MCF 10A (cell line): ENCODE results near the gene BACH1. TPM values are rescaled to one million over a fixed set of nuclear protein-coding genes. Genes with fewer than 3 reads are reported as not detected.

Experiments
- BruUV-seq: library from RNA; stranded (reverse); fragments of 400-500 nt; replicated peaks from 2 replicates; lab custom pipeline; 2021; lab: Mats Ljungman, UMichigan
- CTCF ChIA-PET: fragments of 300-600 bp; sonication (Branson Sonifier 250); formaldehyde crosslinking; extraction: SDS; loops from one replicate; lab custom pipeline; 2021; ENCODE audit warnings: antibody characterized with exemption, inconsistent platforms; lab: Yijun Ruan, JAX
- POLR2A ChIA-PET: fragments of 300-600, 350-650 bp; sonication (Branson Sonifier 250); formaldehyde crosslinking; extraction: SDS; loops from one replicate; lab custom pipeline; 2020; ENCODE audit warnings: antibody characterized with exemption, inconsistent platforms; lab: Yijun Ruan, JAX
- DNase-seq: peaks from one replicate; pipeline ENCODE4 v3.0.0-alpha.2; 2018; ENCODE audit not compliant: unreplicated experiment
- H3K27ac Mint-ChIP-seq: one replicate; pipeline ENCODE4 v1.8.0; 2022; ENCODE audit warnings: mild to moderate bottlenecking, low read depth, mixed read lengths; ENCODE audit not compliant: unreplicated experiment
- H3K27me3 Mint-ChIP-seq: one replicate; pipeline ENCODE4 v1.8.0; 2022; ENCODE audit warnings: mixed read lengths; ENCODE audit not compliant: insufficient read depth, unreplicated experiment
- H3K36me3 Mint-ChIP-seq: one replicate; pipeline ENCODE4 v1.8.0; 2022; ENCODE audit warnings: mild to moderate bottlenecking, moderate library complexity, mixed read lengths; ENCODE audit not compliant: insufficient read depth, unreplicated experiment
- H3K4me1 Mint-ChIP-seq: one replicate; pipeline ENCODE4 v1.8.0; 2022; ENCODE audit warnings: mixed read lengths; ENCODE audit not compliant: insufficient read depth, unreplicated experiment
- H3K4me3 Mint-ChIP-seq: one replicate; pipeline ENCODE4 v1.8.0; 2022; ENCODE audit warnings: mild to moderate bottlenecking, moderate library complexity, mixed read lengths; ENCODE audit not compliant: unreplicated experiment
- H3K9me3 Mint-ChIP-seq: one replicate; pipeline ENCODE4 v1.8.0; 2022; ENCODE audit warnings: mixed read lengths; ENCODE audit not compliant: unreplicated experiment
- CTCF ChIP-seq: fragments of 200-600 bp; IDR thresholded peaks from one replicate; pipeline ENCODE4 v1.8.0; 2022; ENCODE audit warnings: antibody characterized with exemption, mild to moderate bottlenecking; ENCODE audit not compliant: unreplicated experiment
- intact Hi-C: fragments of 100-400 bp; cut with micrococcal nuclease; formaldehyde crosslinking; loops from 2 replicates; pipeline ENCODE4 v1.14.1; 2022
- total RNA-seq: library from RNA; stranded (reverse); gene quantifications from 2 replicates; pipeline ENCODE4 v1.2.3, GENCODE V29; 2022

BACH1 gene
- total RNA-seq, 1 experiment from 2014 or later = 69.3 TPM

GRCh38 chr21:29308456-29308783 lies 9.7 kb downstream of the BACH1 start:
- Mint-ChIP-seq H3K9me3 (peaks cover 8% of the 10 kb centered on the region), H3K27me3 (no peaks in the 10 kb centered on the region), H3K4me1 (peaks cover 28% of the 10 kb centered on the region), H3K27ac (peak overlapping the region; percentile 46), H3K36me3 (peaks cover 20% of the 10 kb centered on the region), H3K4me3 (no peak overlapping the region)
- DNase-seq = no peak
- CTCF ChIA-PET = interaction anchor here (0.6 kb wide), 1 partner anchor 1914 kb away, joined by 3 read pairs; no protein-coding TSS in a partner anchor
- no peak for TF ChIP-seq CTCF
- intact Hi-C loops = no loop called here
- BruUV-seq = no TSS peak
- POLR2A ChIA-PET = interaction anchor here (0.8 to 1.6 kb wide), 5 partner anchors 11 to 234 kb away, joined by 3 to 5 read pairs (median 3); no protein-coding TSS in a partner anchor

GRCh38 chr21:29309703-29310102 lies 11.0 kb downstream of the BACH1 start:
- Mint-ChIP-seq H3K27me3 (no peaks in the 10 kb centered on the region), H3K27ac (peak overlapping the region; percentile 46), H3K36me3 (peaks cover 20% of the 10 kb centered on the region), H3K9me3 (peaks cover 8% of the 10 kb centered on the region), H3K4me3 (no peak overlapping the region), H3K4me1 (peaks cover 40% of the 10 kb centered on the region)
- POLR2A ChIA-PET = interaction anchor here (0.5 to 1.3 kb wide), 3 partner anchors 8 to 13 kb away, joined by 3 to 5 read pairs (median 4); no protein-coding TSS in a partner anchor
- no peak for DNase-seq
- TF ChIP-seq CTCF = no peak
- CTCF ChIA-PET = interaction anchor here (0.6 to 1.0 kb wide), 2 partner anchors 10 to 147 kb away, joined by 3 to 4 read pairs; no protein-coding TSS in a partner anchor
- intact Hi-C loops = no loop called here
- no TSS peak for BruUV-seq

GRCh38 chr21:29311802-29312201 lies 13.1 kb downstream of the BACH1 start:
- Mint-ChIP-seq H3K9me3 (peaks cover 8% of the 10 kb centered on the region), H3K27me3 (no peaks in the 10 kb centered on the region), H3K27ac (no peak overlapping the region), H3K36me3 (peaks cover 8% of the 10 kb centered on the region), H3K4me3 (no peak overlapping the region), H3K4me1 (peaks cover 38% of the 10 kb centered on the region)
- BruUV-seq = no TSS peak
- intact Hi-C loops = no loop called here
- ChIA-PET CTCF (interaction anchor here (0.6 kb wide), 1 partner anchor 9 kb away, joined by 3 read pairs; no protein-coding TSS in a partner anchor), POLR2A (interaction anchor here (1.1 to 9.0 kb wide), 2 partner anchors 10 to 19 kb away, joined by 3 to 108 read pairs; partner anchors contain the start of gene BACH1)
- no peak for DNase-seq
- TF ChIP-seq CTCF = no peak

GRCh38 chr21:29312981-29313380 lies 14.3 kb downstream of the BACH1 start:
- H3K4me1 Mint-ChIP-seq = peaks cover 45% of the 10 kb centered on the region
- CTCF ChIA-PET = interaction anchor here (1.6 kb wide), 1 partner anchor 12 kb away, joined by 4 read pairs; no protein-coding TSS in a partner anchor

More at GRCh38 chr21:29312981-29313380, 14.3 kb downstream of the BACH1 start:
- no peak overlapping the region for H3K27ac Mint-ChIP-seq
- no peak overlapping the region for H3K4me3 Mint-ChIP-seq
- peaks cover 8% of the 10 kb centered on the region for H3K9me3 Mint-ChIP-seq
- no TSS peak for BruUV-seq
- TF ChIP-seq CTCF = no peak
- no peak for DNase-seq
- H3K36me3 Mint-ChIP-seq = peaks cover 8% of the 10 kb centered on the region
- no peaks in the 10 kb centered on the region for H3K27me3 Mint-ChIP-seq
- intact Hi-C loops = no loop called here
- POLR2A ChIA-PET = interaction anchor here (0.7 to 9.0 kb wide), 10 partner anchors 11 to 239 kb away, joined by 3 to 108 read pairs (median 6); partner anchors contain the start of genes BACH1 and CCT8
